D341Med (cell line): ENCODE results near the gene CFAP77.

Experiments used
- DNase-seq: peaks from one replicate; pipeline ENCODE4 v3.0.0; 2012; ENCODE audit warnings: low spot score

Gene CFAP77

GRCh38 chr9:132456241-132456640 lies 46.2 kb downstream of the CFAP77 start:
- no peak for DNase-seq

GRCh38 chr9:132457504-132458236 lies 47.7 kb downstream of the CFAP77 start:
- DNase-seq, result no peak

- DNase-seq, result no peak
These were observed 48.4 kb downstream of the CFAP77 start for GRCh38 chr9:132458432-132458831.

- no peak for DNase-seq
These were observed 49.6 kb downstream of the CFAP77 start for GRCh38 chr9:132459661-132460060.

- DNase-seq, result no peak
These were observed 50.2 kb downstream of the CFAP77 start for GRCh38 chr9:132460240-132460639.

GRCh38 chr9:132461281-132461896 lies 51.4 kb downstream of the CFAP77 start:
- DNase-seq, result no peak

DNA sequence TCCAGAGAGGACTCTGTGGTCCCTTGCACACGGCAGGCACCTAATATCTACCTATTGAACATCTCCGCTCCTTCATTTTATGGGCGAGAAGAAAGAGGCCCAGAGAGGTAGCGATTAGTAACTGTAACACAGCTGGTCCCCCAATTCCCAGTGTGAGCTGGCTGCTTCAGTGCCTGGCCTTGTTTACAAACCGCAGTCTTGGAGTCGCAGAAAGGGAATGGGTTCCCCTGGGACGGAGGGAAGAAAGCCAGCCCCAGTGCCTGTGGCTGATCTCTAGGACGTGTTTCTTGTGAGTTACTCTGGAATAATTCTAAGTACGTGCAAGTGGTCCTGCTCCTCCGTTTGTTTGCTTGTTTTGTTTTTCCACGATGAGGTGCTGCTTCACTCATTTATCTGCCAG lies 52.0 kb downstream of the CFAP77 start:
- DNase-seq, result no peak

DNA sequence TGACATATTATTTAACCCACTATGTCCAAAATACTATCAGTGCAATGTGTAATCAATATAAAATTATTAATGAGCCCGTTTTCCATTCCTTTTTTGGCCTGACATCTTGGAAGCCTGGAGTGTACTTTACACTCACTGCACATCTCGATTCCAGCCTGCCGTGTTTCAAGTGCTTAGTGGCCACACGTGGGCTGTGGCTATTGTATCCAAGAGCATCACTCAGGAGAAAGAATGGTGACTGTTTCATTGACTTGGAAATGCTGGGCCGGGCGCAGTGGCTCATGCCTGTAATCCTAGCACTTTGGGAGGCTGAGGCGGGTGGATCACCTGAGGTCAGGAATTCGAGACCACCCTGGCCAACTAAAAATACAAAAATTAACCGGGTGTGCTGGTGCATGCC lies 54.5 kb downstream of the CFAP77 start:
- no peak for DNase-seq

GRCh38 chr9:132465131-132465635 lies 55.2 kb downstream of the CFAP77 start:
- no peak for DNase-seq

DNA sequence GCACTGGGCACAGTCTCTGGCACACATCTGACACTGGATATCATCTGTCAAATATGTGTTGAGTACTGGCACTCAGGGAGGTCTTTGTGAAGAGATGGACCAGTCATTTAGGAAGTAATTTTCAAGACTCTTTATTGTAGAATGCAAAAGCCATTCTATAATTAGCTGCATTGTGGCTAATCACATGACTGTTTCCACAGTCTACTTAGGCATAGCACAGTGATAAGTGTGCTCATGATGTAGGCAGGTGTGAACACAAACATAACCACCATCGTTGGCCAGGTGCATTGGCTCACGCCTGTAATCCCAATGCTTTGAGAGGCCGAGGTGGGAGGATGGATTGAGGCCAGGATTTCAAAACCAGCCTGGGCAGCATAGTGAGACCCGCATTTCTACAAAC lies 62.2 kb downstream of the CFAP77 start:
- DNase-seq, result no peak

- DNase-seq, result no peak
These were observed 62.6 kb downstream of the CFAP77 start for GRCh38 chr9:132472599-132472998.

GRCh38 chr9:132474253-132474652 lies 64.2 kb downstream of the CFAP77 start:
- DNase-seq, result no peak

- no peak for DNase-seq
These were observed 68.5 kb downstream of the CFAP77 start for GRCh38 chr9:132478353-132479050.

DNA sequence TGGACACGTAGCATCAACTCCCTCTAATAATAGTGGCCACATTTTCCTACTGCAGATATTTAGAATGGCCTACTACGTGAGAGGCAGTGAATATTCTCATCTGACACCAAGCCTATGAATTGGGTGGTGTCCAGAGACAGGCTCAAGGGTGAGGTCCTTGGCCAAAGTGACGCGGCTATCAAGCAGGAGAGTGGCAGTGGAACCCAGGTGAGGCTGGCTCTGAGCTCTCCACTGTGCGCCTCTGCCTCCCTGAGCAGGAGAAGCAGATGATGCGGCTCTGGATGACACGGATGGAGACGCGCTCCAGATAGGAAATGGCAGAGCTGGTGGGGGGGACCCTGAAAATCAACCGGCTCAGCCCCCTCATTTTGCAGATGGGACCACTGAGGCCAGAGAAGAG lies 69.7 kb downstream of the CFAP77 start:
- DNase-seq, result no peak

DNA sequence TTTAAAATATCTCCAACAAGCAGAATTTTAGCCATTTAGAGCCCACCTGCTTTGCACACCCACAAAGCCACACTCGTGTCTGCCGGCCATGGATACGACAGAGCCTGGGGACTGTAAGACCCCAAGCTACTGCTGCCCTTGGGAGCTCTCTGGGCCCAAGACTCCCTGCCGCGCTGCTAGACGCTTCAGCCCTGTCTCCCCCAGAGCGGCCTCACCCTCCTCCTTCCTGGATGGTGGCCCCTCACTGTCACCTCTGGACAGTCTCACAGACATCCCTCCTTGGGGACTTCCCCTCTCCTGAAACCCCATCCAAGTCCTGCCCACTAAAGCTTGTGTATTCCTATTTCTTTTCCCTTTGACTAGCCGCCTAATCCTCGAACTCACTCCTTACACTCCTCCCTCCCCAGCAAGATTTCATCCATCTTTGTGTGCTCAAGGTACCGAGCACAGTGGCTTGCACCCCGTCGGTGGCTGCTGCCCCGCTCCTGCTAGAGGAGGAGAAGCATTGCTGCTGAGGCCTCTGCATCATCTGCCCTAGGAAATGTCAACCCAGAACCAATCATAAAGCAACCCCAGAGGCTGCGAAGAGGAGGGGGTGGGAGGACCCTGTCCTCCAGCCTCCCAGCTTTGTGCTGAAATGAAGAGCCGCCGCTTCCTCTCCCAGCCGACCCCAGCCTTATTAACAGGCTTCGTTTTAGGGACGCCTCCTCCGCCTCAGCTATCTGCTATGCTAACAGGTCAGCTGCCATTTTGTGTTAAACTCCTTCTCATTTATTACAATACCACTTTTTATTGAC lies 71.2 kb downstream of the CFAP77 start:
- DNase-seq, result no peak

DNA sequence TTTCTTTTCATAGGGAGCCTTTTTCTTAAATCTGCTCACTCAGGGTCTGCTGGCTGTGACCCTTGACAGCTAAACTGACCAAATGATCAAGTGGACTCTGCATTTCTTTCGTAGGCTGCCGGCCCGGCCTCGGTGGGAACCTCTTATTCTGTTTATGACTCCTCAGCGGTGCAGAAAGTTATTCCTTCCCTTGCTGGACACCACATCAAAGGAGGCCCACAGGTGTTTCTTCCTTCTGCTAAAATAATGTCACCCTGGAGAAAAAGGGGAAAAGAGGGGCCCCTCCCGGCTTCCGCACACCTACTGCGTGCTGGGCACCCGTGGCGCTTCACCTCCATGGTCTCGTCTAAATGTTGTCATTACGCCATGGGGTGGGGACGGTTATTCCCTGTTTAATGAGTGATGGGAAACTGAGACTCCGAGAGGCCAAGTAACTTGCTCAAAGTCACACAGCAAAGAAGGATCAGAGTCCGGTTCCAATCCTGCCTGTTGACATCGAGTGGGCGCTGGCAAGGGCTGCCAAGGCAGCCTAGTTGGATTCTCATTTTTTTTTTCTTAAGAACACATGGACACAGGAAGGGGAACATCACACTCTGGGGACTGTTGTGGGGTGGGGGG lies 72.3 kb downstream of the CFAP77 start:
- DNase-seq, result no peak

- DNase-seq, result no peak
These were observed 75.4 kb downstream of the CFAP77 start for GRCh38 chr9:132485393-132485792.

GRCh38 chr9:132486706-132487350 lies 76.8 kb downstream of the CFAP77 start:
- peak; percentile 67 for DNase-seq

DNA sequence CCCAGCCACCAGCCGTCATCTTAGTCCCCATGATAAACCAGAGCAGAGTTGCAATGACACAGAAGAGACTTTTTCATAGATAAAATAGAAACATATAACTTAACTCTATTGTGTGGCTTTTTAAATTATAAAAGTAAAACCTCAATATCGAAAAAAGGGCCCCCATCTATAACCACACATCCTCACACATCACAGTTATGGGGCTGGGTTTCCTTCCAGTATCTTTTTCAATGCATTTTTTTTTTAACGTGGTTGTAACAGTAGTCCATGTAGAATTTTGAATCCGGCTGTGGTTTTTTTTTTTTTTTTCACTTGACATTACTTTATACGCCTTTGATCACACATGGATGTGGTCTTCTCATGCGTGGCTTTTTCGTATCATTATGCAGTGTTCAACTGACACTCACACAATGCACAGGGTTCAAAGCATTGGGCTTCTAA lies 77.4 kb downstream of the CFAP77 start:
- no peak for DNase-seq

- no peak for DNase-seq
These were observed 78.0 kb downstream of the CFAP77 start for GRCh38 chr9:132487980-132488535.

GRCh38 chr9:132488626-132489025 lies 78.6 kb downstream of the CFAP77 start:
- peak; percentile 53 for DNase-seq
